GM19025 (cell line): Measurements from ENCODE around the gene LEF1.

Experiments used
- ATAC-seq: cut with Tn5 transposase; IDR thresholded peaks from one replicate; pipeline ENCODE4 v1.9.1; 2021; ENCODE audit warnings: mild to moderate bottlenecking, low read depth, moderate library complexity; ENCODE audit not compliant: unreplicated experiment

LEF1 gene

DNA sequence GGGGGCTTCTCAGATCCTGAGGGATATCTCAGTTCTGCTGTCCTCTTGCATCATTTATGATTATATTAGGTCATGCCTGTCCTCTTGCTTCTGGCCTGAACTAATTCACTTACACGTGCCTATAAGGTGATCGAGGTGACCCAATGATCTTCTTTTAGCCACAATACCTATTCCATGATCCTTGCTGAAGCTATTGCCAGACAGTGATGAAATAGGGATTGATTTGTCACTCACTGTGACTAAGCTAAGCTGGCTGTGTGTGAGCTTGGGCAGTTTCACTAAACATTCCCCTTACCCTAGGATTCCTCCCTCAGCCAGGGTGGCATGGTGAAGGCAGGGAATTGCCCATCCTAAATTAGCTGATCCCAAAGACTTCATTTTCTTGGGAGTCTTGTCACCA is 160.0 kb downstream of the LEF1 start:
- ATAC-seq: no peak

DNA sequence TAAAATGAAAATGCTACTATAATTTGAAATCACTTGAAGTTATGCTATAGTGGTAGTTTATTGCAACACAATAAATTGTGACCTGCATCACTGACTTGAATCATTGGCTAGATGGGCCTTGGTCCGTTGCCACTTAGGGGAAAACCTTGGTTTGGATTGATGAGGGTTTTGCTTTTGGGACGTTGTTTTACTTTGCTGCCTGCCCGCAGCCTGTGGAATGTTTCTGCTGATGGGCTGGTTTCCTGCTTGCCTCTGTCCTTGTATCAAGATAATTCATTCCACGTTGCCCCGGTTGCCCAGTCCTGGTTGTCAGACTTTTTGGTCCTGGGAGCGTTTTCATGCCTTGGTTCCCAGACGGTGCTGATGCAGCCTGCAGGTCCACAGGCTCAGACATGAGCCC is 160.7 kb downstream of the LEF1 start:
- ATAC-seq: no peak

DNA sequence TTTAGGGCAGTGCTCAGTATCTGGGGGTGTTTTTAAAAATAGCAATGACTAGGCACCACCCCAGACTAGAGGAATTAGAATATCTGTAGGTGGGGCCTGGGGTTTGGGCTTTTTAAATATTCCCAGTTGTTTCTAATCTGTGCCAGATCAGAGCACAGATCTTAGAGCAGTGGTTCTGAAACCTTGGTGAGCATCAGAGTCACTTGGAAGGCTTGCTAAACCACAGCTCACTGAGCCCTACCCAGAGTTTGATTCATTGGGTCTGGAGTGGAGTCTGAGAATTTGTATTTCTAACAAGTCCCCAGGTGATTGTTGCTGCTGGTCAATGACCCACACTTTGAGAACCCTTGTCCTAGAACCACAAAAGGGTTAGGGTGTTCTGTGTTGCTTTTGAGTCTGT is 162.4 kb downstream of the LEF1 start:
- ATAC-seq: no peak

DNA sequence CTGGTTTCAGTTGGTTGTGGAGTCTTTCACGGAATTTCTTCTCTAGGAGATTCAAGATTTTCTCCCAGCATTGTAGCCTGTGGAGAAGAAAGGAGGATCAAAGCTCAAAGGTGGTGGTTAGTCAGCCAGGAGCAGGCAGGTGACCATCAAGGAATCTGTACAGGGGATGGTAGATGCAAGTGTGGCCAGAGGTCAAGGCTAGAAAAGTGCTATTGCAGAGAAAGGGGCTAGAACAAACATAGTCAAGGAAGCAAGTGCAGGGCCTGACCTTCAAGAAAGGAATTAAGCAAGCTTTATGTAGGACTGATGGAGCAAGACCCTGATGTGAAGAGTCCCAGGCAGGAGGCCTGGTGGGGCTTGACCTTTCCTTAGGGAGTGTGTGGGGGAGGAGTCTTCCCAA is 162.9 kb downstream of the LEF1 start:
- no peak for ATAC-seq

DNA sequence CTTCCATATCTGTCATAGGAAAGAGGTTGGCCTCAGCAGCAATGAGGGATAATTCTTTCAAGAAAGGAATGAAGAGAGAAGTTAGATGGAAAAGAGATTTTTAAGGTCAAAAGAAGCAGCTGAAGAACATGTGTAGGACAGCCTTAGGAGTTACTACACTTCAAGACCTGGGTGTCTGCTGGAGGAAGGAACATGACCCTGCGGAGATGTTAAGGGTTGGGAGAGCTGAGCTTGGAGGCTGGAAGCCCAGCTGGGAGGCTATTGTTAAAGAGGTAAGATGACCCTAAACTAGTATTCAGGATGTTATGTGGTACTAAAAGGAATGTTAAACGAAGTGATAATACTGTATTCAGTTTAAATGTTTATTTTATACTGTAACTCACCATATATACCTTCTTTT is 164.1 kb downstream of the LEF1 start:
- ATAC-seq: no peak

DNA sequence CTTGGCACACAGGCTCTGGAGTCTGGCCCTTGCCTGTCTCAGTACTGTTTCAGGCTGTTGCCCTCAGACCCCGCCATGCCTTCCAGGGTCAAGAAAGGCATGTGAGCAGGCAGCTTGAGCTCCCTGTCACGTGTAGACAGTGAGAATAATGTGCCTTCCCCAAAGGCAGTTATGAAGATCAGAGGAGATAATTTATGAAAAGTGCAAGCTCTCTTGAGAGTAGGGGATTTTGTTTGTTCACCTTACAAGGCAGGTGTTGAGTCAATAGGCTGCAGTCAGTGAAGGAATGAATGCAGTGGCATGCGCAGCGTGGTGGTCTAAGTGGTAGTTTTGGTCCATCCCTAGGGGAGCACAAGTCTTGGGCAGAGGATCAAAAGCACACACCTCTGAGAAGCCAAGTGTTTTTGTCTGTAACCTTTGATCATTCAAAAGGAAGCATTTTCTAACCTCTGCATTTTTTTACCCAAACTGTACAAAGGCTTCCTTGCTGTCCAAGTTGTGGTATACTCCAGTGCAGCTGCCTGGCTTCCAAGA is 164.7 kb downstream of the LEF1 start:
- peak; percentile 65 for ATAC-seq

DNA sequence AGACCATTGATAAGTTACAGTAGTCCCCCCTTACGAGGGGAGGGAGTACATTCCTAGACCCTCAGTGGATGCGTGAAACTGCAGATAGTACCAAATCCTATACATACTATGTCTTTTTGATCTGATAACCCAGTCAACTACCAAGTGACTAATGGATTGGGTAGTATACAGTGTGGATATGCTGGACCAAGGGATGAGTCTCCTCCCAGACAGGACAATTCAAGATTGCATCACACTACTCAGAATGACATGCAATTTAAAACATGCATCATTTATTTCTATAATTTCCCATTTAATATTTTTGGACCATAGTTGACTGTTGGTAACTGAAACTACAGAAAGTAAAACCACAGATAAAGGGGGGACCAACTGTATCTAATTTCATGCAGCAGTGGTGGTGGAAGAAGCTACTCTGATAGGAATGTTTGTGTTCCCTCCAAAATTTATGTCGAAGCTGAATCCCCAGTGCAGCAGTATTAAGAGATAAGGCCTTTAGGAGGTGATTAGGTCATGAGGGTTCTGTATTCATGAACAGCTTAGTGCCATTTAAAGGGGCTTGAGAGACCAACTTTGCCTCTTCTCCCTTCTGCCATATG is 167.1 kb downstream of the LEF1 start:
- ATAC-seq: no peak

DNA sequence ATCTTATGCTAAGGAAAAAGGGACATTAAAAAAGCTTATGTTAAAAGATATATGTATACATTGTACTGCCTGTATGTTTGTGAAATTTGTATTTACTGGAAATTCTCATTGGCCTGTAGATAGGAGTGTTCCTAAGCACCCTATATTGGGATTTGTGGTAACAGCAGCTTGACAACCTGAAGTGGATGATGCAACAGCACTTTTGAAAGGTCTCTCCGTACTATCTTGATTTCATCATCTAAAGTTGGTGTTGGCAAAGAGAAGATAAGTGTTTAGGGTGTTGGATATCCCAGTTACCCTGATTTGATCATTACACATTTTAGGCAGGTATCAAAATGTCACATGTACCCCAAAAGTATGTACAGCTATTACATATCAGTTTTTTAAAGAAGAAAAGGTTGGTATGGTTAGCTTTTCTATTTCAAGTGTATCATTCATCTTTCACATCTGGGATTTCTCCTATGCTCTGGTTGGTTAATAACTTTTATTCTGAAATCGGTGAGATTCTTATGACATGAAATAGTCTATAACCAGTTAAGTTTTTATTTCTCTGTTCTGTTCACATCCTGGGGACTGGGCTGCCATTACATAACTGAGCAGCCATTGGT is 168.7 kb downstream of the LEF1 start:
- no peak for ATAC-seq

DNA sequence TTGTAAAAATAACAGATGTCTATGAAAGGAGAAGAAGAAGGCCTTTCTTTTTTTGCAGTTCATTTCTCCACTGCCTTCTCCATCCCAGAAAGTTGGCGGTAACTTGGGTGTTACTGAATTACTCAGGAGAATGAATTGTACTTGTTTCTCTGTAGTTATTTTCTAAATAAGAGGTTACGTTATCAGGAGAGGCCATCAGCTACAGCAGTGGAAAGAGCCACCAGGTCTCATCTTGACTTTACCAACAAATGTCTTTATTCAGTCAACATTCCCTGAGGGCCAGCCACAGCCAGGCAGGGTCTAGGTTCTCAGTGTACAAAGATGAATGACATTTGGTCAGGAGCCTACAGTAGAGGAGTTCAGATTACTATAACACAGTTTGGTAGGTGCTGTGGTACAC is 170.9 kb downstream of the LEF1 start:
- ATAC-seq: no peak
